Measurements from ENCODE around the gene CENPT. TPM values are rescaled to one million over a fixed set of nuclear protein-coding genes. Genes with fewer than 3 reads are reported as not detected.

Gene CENPT, protein sequence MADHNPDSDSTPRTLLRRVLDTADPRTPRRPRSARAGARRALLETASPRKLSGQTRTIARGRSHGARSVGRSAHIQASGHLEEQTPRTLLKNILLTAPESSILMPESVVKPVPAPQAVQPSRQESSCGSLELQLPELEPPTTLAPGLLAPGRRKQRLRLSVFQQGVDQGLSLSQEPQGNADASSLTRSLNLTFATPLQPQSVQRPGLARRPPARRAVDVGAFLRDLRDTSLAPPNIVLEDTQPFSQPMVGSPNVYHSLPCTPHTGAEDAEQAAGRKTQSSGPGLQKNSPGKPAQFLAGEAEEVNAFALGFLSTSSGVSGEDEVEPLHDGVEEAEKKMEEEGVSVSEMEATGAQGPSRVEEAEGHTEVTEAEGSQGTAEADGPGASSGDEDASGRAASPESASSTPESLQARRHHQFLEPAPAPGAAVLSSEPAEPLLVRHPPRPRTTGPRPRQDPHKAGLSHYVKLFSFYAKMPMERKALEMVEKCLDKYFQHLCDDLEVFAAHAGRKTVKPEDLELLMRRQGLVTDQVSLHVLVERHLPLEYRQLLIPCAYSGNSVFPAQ
- 29.4 and 31.6 TPM in 2 replicates for total RNA-seq

DNA sequence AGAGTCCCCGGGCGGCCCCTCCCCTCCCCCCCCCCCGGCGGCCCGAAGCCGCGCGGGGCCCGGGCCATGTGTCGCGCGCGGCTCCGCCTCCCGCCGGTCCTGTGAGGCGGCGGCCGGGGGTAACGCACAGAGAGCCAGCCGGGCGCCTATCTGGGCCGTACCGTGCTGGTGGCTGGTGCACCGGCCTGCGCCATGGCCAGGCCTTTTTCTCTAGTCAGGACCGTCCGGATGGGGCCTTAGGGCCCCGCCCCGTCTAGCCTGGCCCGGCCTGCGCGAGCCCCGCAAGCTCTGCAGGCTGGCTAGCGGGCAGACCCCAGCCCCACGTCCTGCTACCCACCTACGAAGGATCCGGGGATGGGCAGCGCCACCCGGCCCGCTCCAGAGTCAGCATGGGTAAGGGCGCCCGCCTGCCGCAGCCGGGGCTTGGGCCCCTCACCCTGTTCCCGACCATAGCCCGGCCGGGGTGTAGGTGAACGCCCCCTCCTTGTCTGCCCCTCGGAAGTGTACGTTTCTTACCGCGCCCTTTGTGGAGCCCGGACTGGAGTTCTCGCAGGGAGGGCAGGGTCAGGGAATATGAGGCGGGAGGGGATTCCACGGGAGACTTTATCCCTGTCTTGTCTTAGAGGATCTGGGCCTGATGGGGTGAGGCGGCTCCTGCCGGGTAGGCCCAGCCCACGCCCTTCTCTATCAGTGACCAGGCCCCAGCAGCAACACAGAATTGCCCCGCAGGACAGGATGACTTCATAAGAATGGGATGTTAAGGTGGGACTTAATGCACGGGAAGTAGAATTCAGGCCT is at the start of gene CENPT:
Gene CENPT (minus strand): TSS at position 630 of the 798 bp plus-strand sequence. CDS start 13,834 bp downstream, outside the sequence.

DNA sequence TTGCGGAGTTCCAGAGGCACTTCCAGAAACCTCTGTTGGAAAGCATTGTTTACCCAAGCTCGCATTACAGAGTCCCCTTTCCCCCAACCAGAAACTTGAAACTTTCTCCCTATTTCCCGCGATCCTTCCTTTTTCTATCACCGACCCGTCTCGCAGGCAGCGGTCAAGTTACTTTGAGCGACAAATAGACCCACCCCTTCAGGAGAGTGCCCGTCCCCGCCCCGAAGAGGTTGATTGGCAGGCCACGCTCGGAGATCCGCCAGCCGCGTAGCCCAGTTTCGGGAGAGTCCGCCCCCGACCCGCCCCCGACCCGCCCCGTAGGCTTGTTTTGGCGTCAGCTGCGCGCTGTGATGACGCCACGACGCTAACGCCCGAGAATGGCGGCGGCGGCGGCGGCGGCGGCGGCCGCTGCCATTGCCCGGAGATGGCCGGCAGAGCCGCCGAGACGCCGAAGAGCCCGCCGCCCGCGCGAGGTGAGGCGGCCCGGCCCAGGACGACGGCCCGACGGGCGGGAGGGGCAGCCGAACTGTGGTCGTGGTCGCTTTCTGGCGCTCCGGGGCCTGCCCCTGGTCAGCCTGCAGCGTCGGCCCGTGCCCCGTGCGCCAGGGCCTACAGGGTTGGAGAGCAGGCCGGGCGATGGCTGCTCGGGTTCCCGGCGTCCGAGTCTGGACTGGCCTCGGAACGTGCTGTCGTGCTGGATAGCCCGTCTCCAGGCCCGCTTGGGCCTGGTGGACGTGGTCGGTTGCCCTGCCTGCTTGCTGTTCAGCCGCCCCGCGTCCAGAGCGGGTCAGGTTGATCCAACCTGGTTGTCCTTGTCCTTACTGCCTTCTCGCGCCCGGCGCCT is 45.6 kb upstream of the CENPT start, which contains the start of gene PSKH1:
Gene PSKH1 (plus strand): TSS at position 356 of the 844 bp plus-strand sequence. CDS start 15,496 bp downstream, outside the sequence.

DNA sequence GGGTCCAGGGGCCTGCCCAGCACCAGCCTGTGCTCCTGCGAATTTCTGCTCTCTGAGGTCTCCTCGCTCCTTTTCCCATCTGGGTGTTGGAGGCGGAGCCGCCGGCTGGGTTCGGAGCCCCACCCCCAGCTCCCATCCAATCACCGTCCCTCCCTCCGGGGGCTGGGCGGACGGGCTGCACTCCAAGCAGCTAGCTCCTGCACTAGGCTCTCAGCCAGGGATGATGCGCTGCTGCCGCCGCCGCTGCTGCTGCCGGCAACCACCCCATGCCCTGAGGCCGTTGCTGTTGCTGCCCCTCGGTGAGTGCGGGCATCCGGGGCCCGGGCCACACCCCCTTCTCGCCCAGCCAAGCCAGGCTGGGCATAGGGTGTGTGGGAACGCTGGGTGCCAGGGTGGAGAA is 37.2 kb upstream of the CENPT start, which contains the start of gene NRN1L:
Gene NRN1L (plus strand): TSS at position 202 of the 400 bp plus-strand sequence. CDS start 19 bp downstream, at position 221.

DNA sequence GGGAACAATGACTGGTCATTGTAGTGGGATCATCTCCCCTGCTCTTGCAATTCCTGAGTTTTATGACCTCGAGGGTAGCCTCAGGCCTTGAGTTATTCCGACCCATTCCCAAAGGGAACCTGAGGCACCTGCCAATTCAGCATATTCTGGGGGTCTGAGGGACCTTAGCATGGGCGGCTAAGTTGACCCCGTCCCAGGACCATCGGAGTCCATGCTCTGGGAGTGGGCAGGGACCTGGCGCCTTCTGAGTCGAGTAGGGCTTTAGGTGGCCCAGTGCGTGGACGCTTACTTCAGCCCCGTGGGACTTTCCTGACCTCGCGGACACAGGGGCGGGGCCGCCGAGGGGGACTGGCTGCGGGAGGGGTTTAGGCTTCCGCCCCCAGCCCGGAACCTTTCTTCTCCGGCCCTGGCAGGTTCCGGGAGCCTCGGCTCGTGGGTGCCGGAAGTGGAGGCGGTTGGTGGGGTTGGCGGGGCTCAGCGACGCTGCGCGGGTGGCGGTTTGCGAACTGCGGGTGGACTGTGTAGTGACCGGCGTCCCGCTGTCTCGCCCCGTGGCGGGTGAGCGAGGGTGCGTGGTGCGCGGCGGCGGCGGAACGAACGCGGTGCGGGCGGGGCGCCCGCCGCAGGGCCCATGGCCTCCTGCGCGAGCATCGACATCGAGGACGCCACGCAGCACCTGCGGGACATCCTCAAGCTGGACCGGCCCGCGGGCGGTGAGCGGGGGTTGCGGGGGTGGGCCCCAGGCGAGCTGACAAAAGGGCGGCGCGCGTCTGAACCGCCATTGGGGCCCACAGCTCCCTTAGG is 25.3 kb upstream of the CENPT start, which contains the start of gene EDC4:
Gene EDC4 (plus strand): TSS at position 422 of the 804 bp plus-strand sequence. CDS start 210 bp downstream, at position 632.

DNA sequence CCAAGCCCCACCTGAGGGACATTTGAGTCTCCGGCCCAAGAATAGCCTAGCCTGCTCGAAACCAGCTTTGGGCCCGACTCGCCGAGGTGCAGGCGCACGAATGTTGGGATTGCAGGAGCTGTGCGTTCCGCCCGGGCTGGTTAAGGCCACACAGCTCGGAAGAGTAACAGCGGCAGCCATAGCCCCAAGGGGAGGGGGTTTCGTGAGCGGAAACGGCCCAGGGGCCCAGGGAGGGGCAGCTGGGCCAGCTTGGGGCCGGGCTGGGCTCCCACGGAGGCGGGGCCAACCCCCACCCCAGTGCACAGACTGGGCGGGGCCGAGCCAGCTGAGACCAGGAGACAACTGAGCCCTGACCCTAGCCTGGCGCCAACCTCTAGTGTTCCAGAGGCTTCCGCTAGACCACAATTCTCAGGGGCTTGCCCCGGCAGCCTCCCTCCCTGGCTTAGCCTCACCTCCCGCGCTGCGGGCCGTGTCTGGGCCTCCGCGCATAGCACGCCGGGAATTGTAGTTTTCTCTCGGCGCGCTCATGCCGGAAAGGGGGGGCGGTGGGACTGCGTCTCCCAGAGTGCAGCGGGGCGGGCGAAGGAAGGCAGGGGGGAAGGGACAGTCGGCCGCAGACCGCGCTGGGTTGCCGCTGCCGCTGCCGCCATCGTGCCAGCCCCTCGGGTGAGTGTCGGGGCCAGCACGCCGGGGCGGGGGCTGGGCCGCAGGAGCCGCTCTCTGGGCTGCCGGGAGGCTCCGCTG is 1.0 kb downstream of the CENPT start, which contains the start of gene NUTF2:
Gene NUTF2 (plus strand): TSS at position 614 of the 744 bp plus-strand sequence. CDS start 18,198 bp downstream, outside the sequence.

DNA sequence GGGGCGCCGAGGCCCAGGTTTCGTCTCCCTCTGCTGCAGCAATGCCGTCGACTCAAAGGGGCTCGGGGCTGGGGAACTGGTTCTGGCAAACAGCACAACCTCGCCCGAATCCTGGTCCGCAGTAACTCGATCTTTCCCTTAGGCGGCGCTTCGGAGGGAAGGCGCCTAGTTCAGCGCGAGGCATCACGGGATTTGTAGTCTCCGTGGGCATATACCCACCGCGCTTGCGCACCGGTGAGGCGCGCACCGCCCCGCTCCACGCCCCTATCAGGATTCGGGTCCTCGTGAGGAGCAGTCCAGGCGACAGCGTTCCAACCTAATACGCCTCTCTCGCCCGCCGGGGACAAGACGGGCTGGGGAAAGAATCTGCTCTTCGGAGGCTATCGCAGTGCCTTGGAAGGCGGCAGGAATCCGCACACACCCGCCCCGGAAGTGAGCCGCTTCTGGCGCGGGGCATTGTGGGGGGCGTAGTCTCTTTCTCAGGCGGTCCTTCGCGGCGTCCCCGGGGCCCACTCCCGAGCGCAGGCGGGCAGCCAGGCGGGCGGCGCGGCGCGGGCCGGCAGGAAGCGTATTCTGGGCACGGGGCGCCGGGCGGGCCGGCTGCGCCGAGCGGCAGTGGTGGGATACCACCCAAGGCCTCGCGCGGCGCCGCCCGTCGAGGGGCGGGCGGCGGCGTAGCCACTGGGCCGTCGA is 5.5 kb downstream of the CENPT start, which contains the start of gene THAP11:
Gene THAP11 (plus strand): TSS at position 505 of the 693 bp plus-strand sequence. CDS start 235 bp downstream, outside the sequence.

DNA sequence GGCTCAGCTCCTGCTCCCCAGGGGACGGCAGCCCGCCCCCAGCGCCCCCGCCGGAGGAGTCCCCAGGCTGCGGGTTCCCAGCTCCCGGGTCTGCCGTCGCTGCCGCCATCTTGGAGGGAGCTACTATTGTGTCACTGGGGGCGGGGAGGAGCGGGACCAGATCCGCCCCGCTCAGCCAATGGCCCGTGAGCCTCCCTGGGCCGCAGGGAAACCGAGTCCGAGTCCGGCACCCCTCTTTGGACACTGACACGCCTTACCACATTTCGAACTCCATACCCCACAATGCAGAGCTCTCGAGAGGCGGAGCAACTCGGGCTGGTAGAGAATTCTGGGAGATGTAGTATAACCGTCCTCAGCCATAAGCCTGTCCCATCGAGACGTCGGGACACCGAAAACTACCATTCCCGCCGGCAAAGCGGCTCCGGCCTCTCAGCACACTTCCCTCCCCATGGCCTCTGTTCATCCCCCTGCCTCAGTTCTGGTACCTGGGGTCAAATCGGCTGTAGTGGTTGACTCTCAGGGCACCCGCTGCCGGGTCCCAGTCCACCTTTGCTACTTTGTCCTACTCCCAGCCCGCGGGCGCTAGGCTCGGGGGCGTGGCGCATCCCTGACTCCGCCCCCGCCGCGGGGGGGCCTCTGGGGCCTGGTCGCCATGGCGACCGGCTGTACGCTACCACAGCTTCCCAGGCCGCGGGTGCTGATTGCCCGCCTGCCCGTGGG is 40.9 kb downstream of the CENPT start, which contains the start of the genes RANBP10 and TSNAXIP1:
Gene RANBP10 (minus strand): TSS at position 133 of the 720 bp plus-strand sequence. CDS start 24 bp downstream, at position 109.
Gene TSNAXIP1 (plus strand): TSS at position 462 of the 720 bp plus-strand sequence. CDS start 261 bp downstream, outside the sequence.

Other genes with a start within 250 kb of the CENPT start
- 0.25 and 3.6 TPM in 2 replicates for gene CARMIL2, start 202.5 kb downstream of the CENPT start, total RNA-seq
- gene ACD, start 187.4 kb downstream of the CENPT start, total RNA-seq, result 26.0 and 35.8 TPM in 2 replicates
- 2.8 and 4.5 TPM in 2 replicates for gene PARD6A, start 186.7 kb downstream of the CENPT start, total RNA-seq
- 14.3 and 16.5 TPM in 2 replicates for gene ENKD1, start 180.9 kb downstream of the CENPT start, total RNA-seq
- gene C16orf86, start 180.9 kb downstream of the CENPT start, total RNA-seq, result 3.6 and 5.8 TPM in 2 replicates
- gene GFOD2, start 128.4 kb downstream of the CENPT start, total RNA-seq, result 19.6 TPM in 2 replicates
- gene RANBP10, start 41.1 kb downstream of the CENPT start, total RNA-seq, result 8.6 and 10.3 TPM in 2 replicates
- 0.13 and 0.20 TPM in 2 replicates for gene TSNAXIP1, start 40.8 kb downstream of the CENPT start, total RNA-seq
- 35.4 and 40.7 TPM in 2 replicates for gene THAP11, start 5.4 kb downstream of the CENPT start, total RNA-seq
- 158 and 170 TPM in 2 replicates for gene NUTF2, start 760 bp downstream of the CENPT start, total RNA-seq
- 50.1 and 74.3 TPM in 2 replicates for gene EDC4, start 25.4 kb upstream of the CENPT start, total RNA-seq
- 0.69 TPM in 1 of 2 replicates, not detected in the other for gene NRN1L, start 37.2 kb upstream of the CENPT start, total RNA-seq
- 8.3 and 10.8 TPM in 2 replicates for gene PSKH1, start 45.6 kb upstream of the CENPT start, total RNA-seq
- 0.84 and 0.87 TPM in 2 replicates for gene CTRL, start 84.2 kb upstream of the CENPT start, total RNA-seq
- 73.8 and 78.3 TPM in 2 replicates for gene PSMB10, start 89.2 kb upstream of the CENPT start, total RNA-seq
- gene LCAT, start 96.4 kb upstream of the CENPT start, total RNA-seq, result 3.7 and 4.5 TPM in 2 replicates
- 34.7 and 40.2 TPM in 2 replicates for gene SLC12A4, start 120.9 kb upstream of the CENPT start, total RNA-seq
- not detected in 2 replicates for gene DPEP3, start 132.8 kb upstream of the CENPT start, total RNA-seq
- gene DPEP2, start 151.8 kb upstream of the CENPT start, total RNA-seq, result 0.05 TPM in 1 of 2 replicates, not detected in the other
- not detected in 2 replicates for gene DPEP2NB, start 168.2 kb upstream of the CENPT start, total RNA-seq
- gene DDX28, start 175.5 kb upstream of the CENPT start, total RNA-seq, result 5.3 and 8.1 TPM in 2 replicates
- 16.5 and 19.5 TPM in 2 replicates for gene DUS2, start 175.6 kb upstream of the CENPT start, total RNA-seq
- 21.0 and 22.1 TPM in 2 replicates for gene NFATC3, start 237.7 kb upstream of the CENPT start, total RNA-seq